Sciatic nerve (tissue), 2 donors: ENCODE data around the gene GATA6. TPM values are rescaled to one million over a fixed set of nuclear protein-coding genes. Genes with fewer than 3 reads are reported as not detected.
"Not testable (repeated sequence)": the region's sequence is repeated elsewhere in the genome, so short reads cannot be mapped to it uniquely, and the experiment has no call there.

Experiments
- ATAC-seq: fragments of 200-7000 bp; cut with Tn5 transposase; one replicate; pipeline ENCODE4 v1.9.1; 2020; ENCODE audit warnings: mild to moderate bottlenecking, moderate library complexity
- DNase-seq: peaks from one replicate; pipeline ENCODE4 v3.0.0-alpha.2; 2020; ENCODE audit warnings: low spot score
- intact Hi-C: fragments of 100-400 bp; cut with DNase I; formaldehyde crosslinking; loops from one replicate; pipeline ENCODE4 v1.14.2; 2022
- total RNA-seq: library from RNA; stranded (reverse); fragmentation: NEBNext Ultra II Directional; extraction: Animal tissue kit (Norgen Biotek cat#: 25700); gene quantifications from one replicate; pipeline ENCODE4 v1.2.1, GENCODE V29; 2021
- donor health status: DM: no; HTN: no; CAD: no.
- donor health status: DM: no; HTN: no; CAD: no.

Gene GATA6
- total RNA-seq, 1 donor from 2014 or later = 5.3 TPM

GRCh38 chr18:22196943-22197342 is 27.6 kb downstream of the GATA6 start:
- intact Hi-C loops, DNase-seq, ATAC-seq: not testable (repeated sequence)

- DNase-seq (no peak), ATAC-seq (no peak)
- intact Hi-C loops = no loop called here
Observed at GRCh38 chr18:22197668-22198067, 28.3 kb downstream of the GATA6 start.

- ATAC-seq (no peak), DNase-seq (no peak)
- intact Hi-C loops = no loop called here
Observed at GRCh38 chr18:22198163-22198562, 28.8 kb downstream of the GATA6 start.

GRCh38 chr18:22199005-22199404 is 29.6 kb downstream of the GATA6 start:
- intact Hi-C loops = no loop called here
- no peak for DNase-seq
- no peak for ATAC-seq

- intact Hi-C loops = no loop called here
- ATAC-seq (no peak), DNase-seq (no peak)
Observed at GRCh38 chr18:22200611-22201225, 31.3 kb downstream of the GATA6 start.

- DNase-seq (no peak), ATAC-seq (no peak)
- intact Hi-C loops = no loop called here
Observed at GRCh38 chr18:22203035-22203434, 33.6 kb downstream of the GATA6 start.

- DNase-seq (no peak), ATAC-seq (no peak)
- intact Hi-C loops = no loop called here
Observed at GRCh38 chr18:22203536-22204213, 34.3 kb downstream of the GATA6 start.

- ATAC-seq (no peak), DNase-seq (no peak)
- intact Hi-C loops = no loop called here
Observed at GRCh38 chr18:22204214-22204536, 34.8 kb downstream of the GATA6 start.

GRCh38 chr18:22204996-22205395 is 35.6 kb downstream of the GATA6 start:
- ATAC-seq (no peak), DNase-seq (no peak)
- intact Hi-C loops = no loop called here

- intact Hi-C loops = no loop called here
- ATAC-seq (peak; percentile 71), DNase-seq (no peak)
Observed at GRCh38 chr18:22207021-22207758, 37.8 kb downstream of the GATA6 start.

- DNase-seq (no peak), ATAC-seq (no peak)
- intact Hi-C loops = no loop called here
Observed at GRCh38 chr18:22210311-22210754, 40.9 kb downstream of the GATA6 start.

- intact Hi-C loops = no loop called here
- no peak for DNase-seq
- no peak for ATAC-seq
Observed at GRCh38 chr18:22211657-22212056, 42.3 kb downstream of the GATA6 start.

GRCh38 chr18:22213333-22213973 is 44.1 kb downstream of the GATA6 start:
- DNase-seq (no peak), ATAC-seq (no peak)
- intact Hi-C loops = no loop called here

- ATAC-seq = peak; percentile 10
- intact Hi-C loops = no loop called here
Observed at GRCh38 chr18:22214731-22215528, 45.5 kb downstream of the GATA6 start.

GRCh38 chr18:22218835-22219234 is 49.4 kb downstream of the GATA6 start:
- intact Hi-C loops = no loop called here
- ATAC-seq (no peak), DNase-seq (no peak)

More at GRCh38 chr18:22214731-22215528, 45.5 kb downstream of the GATA6 start:
- DNase-seq = no peak

GRCh38 chr18:22219568-22220355 is 50.4 kb downstream of the GATA6 start:
- DNase-seq = no peak
- no peak for ATAC-seq
- intact Hi-C loops = loop anchor here (10.0 kb wide), 1 partner anchor 55 kb away; no protein-coding TSS in a partner anchor

GRCh38 chr18:22220585-22220984 is 51.2 kb downstream of the GATA6 start:
- intact Hi-C loops = loop anchor here (10.0 kb wide), 1 partner anchor 54 kb away; no protein-coding TSS in a partner anchor
- not testable (repeated sequence) for DNase-seq, ATAC-seq

- DNase-seq (no peak), ATAC-seq (no peak)
- intact Hi-C loops = loop anchor here (10.0 kb wide), 1 partner anchor 53 kb away; no protein-coding TSS in a partner anchor
Observed at GRCh38 chr18:22221350-22221749, 52.0 kb downstream of the GATA6 start.
